ENCODE measurements around the gene LRPPRC. TPM values are rescaled to one million over a fixed set of nuclear protein-coding genes. Genes with fewer than 3 reads are reported as not detected.

Gene LRPPRC
- polyA plus RNA-seq, 1 of the 3 experiments (the other 2 are of a cell fraction) = 31.4 TPM

- Histone ChIP-seq H3K36me3 (replicated peaks in 1 of 2; ENCODE audit: control insufficient read depth in 1 of 2, insufficient read depth in 2 of 2, low read length in 1 of 2) (no peaks in the 10 kb centered on the region), H3K27ac (ENCODE audit: low read depth in 2 of 2, low read length in 1 of 2) (no peak overlapping the region), H3F3A (replicated peaks; ENCODE audit: insufficient read depth) (no peaks in the 10 kb centered on the region), H3K4me1 (ENCODE audit: control insufficient read depth in 1 of 2, insufficient read depth in 2 of 2, low read depth in 1 of 2, low read length in 1 of 2) (no peaks in the 10 kb centered on the region), H4K20me1 (ENCODE audit: insufficient read depth) (no peaks in the 10 kb centered on the region), H3K9me2 (no peaks in the 10 kb centered on the region), H3K4me3 (ENCODE audit: low read depth in 2 of 2, low read length in 1 of 2) (no peak overlapping the region), H3K79me2 (ENCODE audit: insufficient read depth) (no peaks in the 10 kb centered on the region), H2AFZ (ENCODE audit: low read depth) (no peak overlapping the region), H3K9me3 (no peaks in the 10 kb centered on the region), H3K27me3 (ENCODE audit: insufficient read depth) (peaks cover 19% of the 10 kb centered on the region; the same call in 1 of the 2 replicates), H3K4me2 (no peak overlapping the region), H3K9ac (no peak overlapping the region)
- POLR2A ChIA-PET = no interaction called here
- WGBS (ENCODE audit: low lambda C conversion rate) = 36% methylated on average over 3 of the region's 3 CpGs
- CTCF ChIA-PET = interaction anchor here (0.9 to 1.4 kb wide), 2 partner anchors 13 to 23 kb away, joined by 3 to 6 read pairs; no protein-coding TSS in a partner anchor
- peak; percentile 12 for DNase-seq
- TF ChIP-seq, protein P1, sequence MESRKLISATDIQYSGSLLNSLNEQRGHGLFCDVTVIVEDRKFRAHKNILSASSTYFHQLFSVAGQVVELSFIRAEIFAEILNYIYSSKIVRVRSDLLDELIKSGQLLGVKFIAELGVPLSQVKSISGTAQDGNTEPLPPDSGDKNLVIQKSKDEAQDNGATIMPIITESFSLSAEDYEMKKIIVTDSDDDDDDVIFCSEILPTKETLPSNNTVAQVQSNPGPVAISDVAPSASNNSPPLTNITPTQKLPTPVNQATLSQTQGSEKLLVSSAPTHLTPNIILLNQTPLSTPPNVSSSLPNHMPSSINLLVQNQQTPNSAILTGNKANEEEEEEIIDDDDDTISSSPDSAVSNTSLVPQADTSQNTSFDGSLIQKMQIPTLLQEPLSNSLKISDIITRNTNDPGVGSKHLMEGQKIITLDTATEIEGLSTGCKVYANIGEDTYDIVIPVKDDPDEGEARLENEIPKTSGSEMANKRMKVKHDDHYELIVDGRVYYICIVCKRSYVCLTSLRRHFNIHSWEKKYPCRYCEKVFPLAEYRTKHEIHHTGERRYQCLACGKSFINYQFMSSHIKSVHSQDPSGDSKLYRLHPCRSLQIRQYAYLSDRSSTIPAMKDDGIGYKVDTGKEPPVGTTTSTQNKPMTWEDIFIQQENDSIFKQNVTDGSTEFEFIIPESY (IDR thresholded peaks at IDR 0.05; ENCODE audit: borderline replicate concordance, low read depth) = no peak
- no peak for TF ChIP-seq RAD21 (IDR thresholded peaks at IDR 0.05; ENCODE audit: low read length)
- TF ChIP-seq EP300 (IDR thresholded peaks at IDR 0.05; ENCODE audit: borderline replicate concordance in 1 of 2, low read depth in 1 of 2, low read length in 1 of 2) = no peak
- TF ChIP-seq, protein P2, sequence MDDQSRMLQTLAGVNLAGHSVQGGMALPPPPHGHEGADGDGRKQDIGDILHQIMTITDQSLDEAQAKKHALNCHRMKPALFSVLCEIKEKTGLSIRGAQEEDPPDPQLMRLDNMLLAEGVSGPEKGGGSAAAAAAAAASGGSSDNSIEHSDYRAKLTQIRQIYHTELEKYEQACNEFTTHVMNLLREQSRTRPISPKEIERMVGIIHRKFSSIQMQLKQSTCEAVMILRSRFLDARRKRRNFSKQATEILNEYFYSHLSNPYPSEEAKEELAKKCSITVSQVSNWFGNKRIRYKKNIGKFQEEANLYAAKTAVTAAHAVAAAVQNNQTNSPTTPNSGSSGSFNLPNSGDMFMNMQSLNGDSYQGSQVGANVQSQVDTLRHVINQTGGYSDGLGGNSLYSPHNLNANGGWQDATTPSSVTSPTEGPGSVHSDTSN (IDR thresholded peaks at IDR 0.05) = no peak
- no peak for TF ChIP-seq ELF1 (IDR thresholded peaks at IDR 0.05)
- no peak for TF ChIP-seq TCF12 (IDR thresholded peaks at IDR 0.05)
- TF ChIP-seq POLR2AphosphoS5 (IDR thresholded peaks at IDR 0.05; ENCODE audit: low read depth, low read length) = no peak
- TF ChIP-seq RFX5 (IDR thresholded peaks at IDR 0.05; ENCODE audit: low read length) = no peak
Observed at GRCh38 chr2:43854671-43855070, 141.1 kb downstream of the LRPPRC start.

- CTCF ChIA-PET = interaction anchor here (0.7 to 1.7 kb wide), 3 partner anchors 24 to 1578 kb away, joined by 3 to 7 read pairs (median 6); no protein-coding TSS in a partner anchor
- no peaks in the 10 kb centered on the region for H3K79me2 ChIP-seq (ENCODE audit: insufficient read depth)
- H3K27me3 ChIP-seq (ENCODE audit: insufficient read depth) = peaks cover 19% of the 10 kb centered on the region; the same call in 1 of the 2 replicates
Observed at GRCh38 chr2:43853141-43854081, 142.4 kb downstream of the LRPPRC start.

More at GRCh38 chr2:43853141-43854081, 142.4 kb downstream of the LRPPRC start:
- H3K4me2 ChIP-seq = no peak overlapping the region
- no peak overlapping the region for H3K4me3 ChIP-seq (ENCODE audit: low read depth in 2 of 2, low read length in 1 of 2)
- no peak overlapping the region for H3K27ac ChIP-seq (ENCODE audit: low read depth in 2 of 2, low read length in 1 of 2)
- H3K36me3 ChIP-seq (replicated peaks in 1 of 2; ENCODE audit: control insufficient read depth in 1 of 2, insufficient read depth in 2 of 2, low read length in 1 of 2) = no peaks in the 10 kb centered on the region
- no peak for DNase-seq
- H4K20me1 ChIP-seq (ENCODE audit: insufficient read depth) = no peaks in the 10 kb centered on the region
- no peaks in the 10 kb centered on the region for H3K9me3 ChIP-seq
- 38% methylated on average over 9 of the region's 10 CpGs for WGBS (ENCODE audit: low lambda C conversion rate)
- no peaks in the 10 kb centered on the region for H3F3A ChIP-seq (replicated peaks; ENCODE audit: insufficient read depth)
- POLR2A ChIA-PET = no interaction called here
- H3K9ac ChIP-seq = no peak overlapping the region
- H3K4me1 ChIP-seq (ENCODE audit: control insufficient read depth in 1 of 2, insufficient read depth in 2 of 2, low read depth in 1 of 2, low read length in 1 of 2) = no peaks in the 10 kb centered on the region
- TF ChIP-seq RCOR1 (IDR thresholded peaks at IDR 0.05; ENCODE audit: low read length) = no peak
- no peak overlapping the region for H2AFZ ChIP-seq (ENCODE audit: low read depth)
- no peaks in the 10 kb centered on the region for H3K9me2 ChIP-seq

All from SK-N-SH (cell line).